Activated T-helper 2 cell treated with anti-CD3 and anti-CD28 coated beads, Interferon-gamma antibody, Interleukin-2, Interleukin-4, amounts not matched to agents 10 μg/mL and 5 μg/mL and 100 μg/mL, durations not matched to agents 14 hours and 24 hours and 36 hours (primary cell): ENCODE data around the gene KCNH6. TPM values are rescaled to one million over a fixed set of nuclear protein-coding genes. Genes with fewer than 3 reads are reported as not detected.

Source experiments
- DNase-seq: peaks from one replicate; pipeline ENCODE4 v3.0.0; 2021; ENCODE audit warnings: low spot score
- H3K27ac Mint-ChIP-seq: one replicate; pipeline ENCODE4 v1.8.0; 2021; ENCODE audit warnings: mixed read lengths
- H3K27me3 Mint-ChIP-seq: one replicate; pipeline ENCODE4 v1.8.0; 2021; ENCODE audit warnings: low read depth, mixed read lengths
- H3K36me3 Mint-ChIP-seq: one replicate; pipeline ENCODE4 v1.8.0; 2021; ENCODE audit warnings: low read depth, mixed read lengths
- H3K4me1 Mint-ChIP-seq: one replicate; pipeline ENCODE4 v1.8.0; 2021; ENCODE audit warnings: low read depth, mixed read lengths
- H3K4me3 Mint-ChIP-seq: one replicate; pipeline ENCODE4 v1.8.0; 2021; ENCODE audit warnings: low read depth, mild to moderate bottlenecking, moderate library complexity, mixed read lengths
- H3K9me3 Mint-ChIP-seq: one replicate; pipeline ENCODE4 v1.8.0; 2021; ENCODE audit warnings: mixed read lengths
- intact Hi-C: fragments of 100-400 bp; cut with micrococcal nuclease; formaldehyde crosslinking; loops from one replicate; pipeline ENCODE4 v1.15.1; 2023
- total RNA-seq: library from RNA; stranded (reverse); gene quantifications from 2 replicates; pipeline ENCODE4 v1.2.3, GENCODE V29; 2022

The KCNH6 gene
- total RNA-seq, 1 donor from 2014 or later, result not detected

DNA sequence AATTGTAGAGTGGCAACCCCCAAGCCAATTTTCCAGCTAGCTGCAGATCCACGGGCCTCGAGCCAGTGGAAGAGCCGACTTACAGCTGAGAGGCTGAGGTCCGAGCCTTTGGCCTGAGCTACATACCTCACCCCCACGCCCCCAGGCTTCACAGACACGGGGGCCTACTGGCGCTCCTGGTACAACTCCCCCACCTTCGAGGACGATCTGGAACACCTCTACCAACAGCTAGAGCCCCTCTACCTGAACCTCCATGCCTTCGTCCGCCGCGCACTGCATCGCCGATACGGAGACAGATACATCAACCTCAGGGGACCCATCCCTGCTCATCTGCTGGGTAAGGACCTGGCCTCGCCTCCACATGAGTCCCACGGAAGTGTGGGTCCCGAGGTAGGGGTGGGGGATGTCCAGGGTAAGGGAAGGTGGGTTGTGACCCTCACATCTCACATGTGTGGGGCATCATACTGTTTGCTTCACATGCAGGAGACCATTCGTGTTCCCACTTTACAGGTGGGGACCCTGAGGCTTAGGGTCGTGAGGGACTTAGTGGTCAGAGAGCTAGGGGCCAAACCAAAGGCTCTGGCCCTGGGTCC lies 42.9 kb upstream of the KCNH6 start:
- no peak for DNase-seq
- intact Hi-C loops, result no loop called here
- Mint-ChIP-seq H3K4me1 (peaks cover 2% of the 10 kb centered on the region), H3K9me3 (no peaks in the 10 kb centered on the region), H3K27me3 (peaks cover 20% of the 10 kb centered on the region), H3K36me3 (no peaks in the 10 kb centered on the region), H3K27ac (no peak overlapping the region), H3K4me3 (no peak overlapping the region)

DNA sequence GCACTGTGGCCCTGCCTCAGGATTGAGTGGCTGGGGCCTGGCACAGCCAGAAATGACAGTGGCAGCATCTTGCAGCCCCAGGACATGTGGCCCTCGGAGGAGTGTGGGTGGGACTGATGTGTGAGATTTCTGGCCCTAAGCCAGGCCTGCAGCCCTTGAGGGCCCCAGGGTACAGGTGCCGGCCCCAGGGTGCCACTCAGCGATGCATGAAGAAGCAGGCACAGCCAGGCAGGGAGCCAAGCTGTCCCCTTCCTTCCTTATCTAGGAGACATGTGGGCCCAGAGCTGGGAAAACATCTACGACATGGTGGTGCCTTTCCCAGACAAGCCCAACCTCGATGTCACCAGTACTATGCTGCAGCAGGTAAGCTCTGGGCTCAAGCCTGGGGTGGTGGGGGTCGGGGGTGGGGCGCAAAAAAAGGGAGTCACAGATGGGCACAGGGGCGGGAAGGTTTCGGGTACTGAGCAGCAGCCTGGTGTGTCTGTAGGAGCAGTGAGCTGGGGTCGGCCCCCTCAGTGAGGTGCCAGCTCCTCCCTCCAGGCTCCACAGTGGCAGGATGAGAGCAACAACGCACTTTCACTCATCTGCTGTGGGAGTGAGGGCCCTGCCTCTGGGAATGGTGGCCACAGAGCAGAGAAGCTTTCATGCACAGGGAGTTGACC lies 42.2 kb upstream of the KCNH6 start:
- peaks cover 16% of the 10 kb centered on the region for H3K27me3 Mint-ChIP-seq
- no peak for DNase-seq
- intact Hi-C loops, result no loop called here
- H3K9me3 Mint-ChIP-seq, result no peaks in the 10 kb centered on the region
- peaks cover 2% of the 10 kb centered on the region for H3K4me1 Mint-ChIP-seq
- H3K27ac Mint-ChIP-seq, result no peak overlapping the region
- H3K36me3 Mint-ChIP-seq, result no peaks in the 10 kb centered on the region
- no peak overlapping the region for H3K4me3 Mint-ChIP-seq

DNA sequence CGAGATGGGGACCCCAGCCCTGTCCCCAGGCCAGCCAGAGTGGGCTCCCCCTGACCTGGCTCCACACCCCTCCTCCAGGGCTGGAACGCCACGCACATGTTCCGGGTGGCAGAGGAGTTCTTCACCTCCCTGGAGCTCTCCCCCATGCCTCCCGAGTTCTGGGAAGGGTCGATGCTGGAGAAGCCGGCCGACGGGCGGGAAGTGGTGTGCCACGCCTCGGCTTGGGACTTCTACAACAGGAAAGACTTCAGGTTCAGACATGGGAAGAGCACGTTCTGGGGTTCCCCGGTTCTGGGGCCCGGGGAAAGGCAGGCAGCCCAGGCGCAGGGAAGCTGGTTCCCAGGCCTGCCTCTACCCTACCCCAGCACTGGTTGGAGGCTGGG lies 41.7 kb upstream of the KCNH6 start:
- Mint-ChIP-seq H3K36me3 (no peaks in the 10 kb centered on the region), H3K9me3 (no peaks in the 10 kb centered on the region)
- intact Hi-C loops, result no loop called here

DNA sequence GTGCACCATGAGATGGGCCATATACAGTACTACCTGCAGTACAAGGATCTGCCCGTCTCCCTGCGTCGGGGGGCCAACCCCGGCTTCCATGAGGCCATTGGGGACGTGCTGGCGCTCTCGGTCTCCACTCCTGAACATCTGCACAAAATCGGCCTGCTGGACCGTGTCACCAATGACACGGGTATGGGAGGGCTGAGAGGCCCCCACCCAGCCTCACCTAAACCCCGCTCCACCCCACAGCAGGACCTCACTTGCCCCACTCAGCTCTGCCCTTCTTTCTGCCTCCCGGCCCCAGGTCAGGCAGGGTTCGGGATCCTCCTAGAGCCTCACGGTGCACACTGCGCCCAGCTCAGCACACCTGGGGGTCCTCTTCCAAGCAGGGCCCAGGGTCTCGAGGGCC lies 40.6 kb upstream of the KCNH6 start:
- peaks cover 2% of the 10 kb centered on the region for H3K4me1 Mint-ChIP-seq
- DNase-seq, result no peak

More for the DNA sequence above, 41.7 kb upstream of the KCNH6 start:
- Mint-ChIP-seq H3K27me3 (peaks cover 15% of the 10 kb centered on the region), H3K4me1 (peaks cover 2% of the 10 kb centered on the region), H3K27ac (no peak overlapping the region), H3K4me3 (no peak overlapping the region)
- DNase-seq, result no peak

DNA sequence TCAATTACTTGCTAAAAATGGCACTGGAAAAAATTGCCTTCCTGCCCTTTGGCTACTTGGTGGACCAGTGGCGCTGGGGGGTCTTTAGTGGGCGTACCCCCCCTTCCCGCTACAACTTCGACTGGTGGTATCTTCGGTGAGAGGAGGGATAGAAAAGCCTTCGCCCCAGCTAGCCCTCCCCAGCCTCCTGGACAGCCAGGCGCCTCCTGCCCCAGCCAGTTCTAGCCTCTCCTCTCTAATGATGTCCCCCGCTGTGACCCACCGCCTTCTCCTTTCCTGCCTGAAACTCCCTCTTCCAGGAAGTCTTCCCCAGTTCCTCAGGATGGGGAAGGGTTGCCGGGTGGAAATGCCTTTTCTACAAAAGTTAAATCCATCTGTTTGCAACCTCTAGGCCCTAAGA lies 40.1 kb upstream of the KCNH6 start:
- Mint-ChIP-seq H3K4me3 (no peak overlapping the region), H3K27ac (no peak overlapping the region), H3K27me3 (peaks cover 8% of the 10 kb centered on the region), H3K4me1 (no peaks in the 10 kb centered on the region), H3K9me3 (no peaks in the 10 kb centered on the region), H3K36me3 (no peaks in the 10 kb centered on the region)
- DNase-seq, result no peak
- intact Hi-C loops, result no loop called here

More for the DNA sequence above, 40.6 kb upstream of the KCNH6 start:
- H3K27ac Mint-ChIP-seq, result no peak overlapping the region
- H3K27me3 Mint-ChIP-seq, result peaks cover 14% of the 10 kb centered on the region
- no peak overlapping the region for H3K4me3 Mint-ChIP-seq
- no peaks in the 10 kb centered on the region for H3K9me3 Mint-ChIP-seq
- intact Hi-C loops, result no loop called here
- H3K36me3 Mint-ChIP-seq, result no peaks in the 10 kb centered on the region

DNA sequence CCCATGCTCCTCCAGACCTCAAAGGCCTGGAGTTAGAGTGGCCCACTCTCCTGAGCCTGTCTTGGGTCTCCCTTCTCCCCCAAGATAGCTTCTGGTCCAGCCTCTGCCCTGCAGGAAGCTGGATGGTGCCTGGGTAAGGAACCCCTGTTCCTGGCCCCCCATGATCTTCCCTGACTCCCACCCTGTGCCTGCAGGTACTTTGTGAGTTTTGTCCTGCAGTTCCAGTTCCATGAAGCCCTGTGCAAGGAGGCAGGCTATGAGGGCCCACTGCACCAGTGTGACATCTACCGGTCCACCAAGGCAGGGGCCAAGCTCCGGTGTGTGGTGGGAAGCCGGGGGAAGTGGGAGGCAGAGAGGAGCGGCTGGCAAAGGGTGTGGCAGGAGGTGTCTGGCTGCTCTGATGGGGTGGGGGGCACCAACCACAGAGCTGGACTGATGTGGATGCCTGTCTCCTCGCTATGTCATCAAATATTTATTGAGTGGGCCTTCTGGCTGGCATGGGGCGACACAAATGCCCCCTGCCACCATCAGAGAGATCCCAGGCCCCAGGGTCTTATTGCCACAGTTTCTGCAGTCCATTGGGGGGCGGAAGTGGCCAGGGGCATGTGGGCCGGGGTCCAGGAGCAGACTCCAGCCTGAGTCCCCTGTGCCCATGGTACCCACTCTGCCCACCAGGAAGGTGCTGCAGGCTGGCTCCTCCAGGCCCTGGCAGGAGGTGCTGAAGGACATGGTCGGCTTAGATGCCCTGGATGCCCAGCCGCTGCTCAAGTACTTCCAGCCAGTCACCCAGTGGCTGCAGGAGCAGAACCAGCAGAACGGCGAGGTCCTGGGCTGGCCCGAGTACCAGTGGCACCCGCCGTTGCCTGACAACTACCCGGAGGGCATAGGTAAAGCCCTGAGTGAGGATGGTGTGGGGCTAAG lies 39.2 kb upstream of the KCNH6 start:
- Mint-ChIP-seq H3K27ac (no peak overlapping the region), H3K27me3 (peaks cover 3% of the 10 kb centered on the region), H3K9me3 (no peaks in the 10 kb centered on the region), H3K4me3 (no peak overlapping the region), H3K4me1 (no peaks in the 10 kb centered on the region), H3K36me3 (no peaks in the 10 kb centered on the region)
- DNase-seq, result no peak
- intact Hi-C loops, result no loop called here

DNA sequence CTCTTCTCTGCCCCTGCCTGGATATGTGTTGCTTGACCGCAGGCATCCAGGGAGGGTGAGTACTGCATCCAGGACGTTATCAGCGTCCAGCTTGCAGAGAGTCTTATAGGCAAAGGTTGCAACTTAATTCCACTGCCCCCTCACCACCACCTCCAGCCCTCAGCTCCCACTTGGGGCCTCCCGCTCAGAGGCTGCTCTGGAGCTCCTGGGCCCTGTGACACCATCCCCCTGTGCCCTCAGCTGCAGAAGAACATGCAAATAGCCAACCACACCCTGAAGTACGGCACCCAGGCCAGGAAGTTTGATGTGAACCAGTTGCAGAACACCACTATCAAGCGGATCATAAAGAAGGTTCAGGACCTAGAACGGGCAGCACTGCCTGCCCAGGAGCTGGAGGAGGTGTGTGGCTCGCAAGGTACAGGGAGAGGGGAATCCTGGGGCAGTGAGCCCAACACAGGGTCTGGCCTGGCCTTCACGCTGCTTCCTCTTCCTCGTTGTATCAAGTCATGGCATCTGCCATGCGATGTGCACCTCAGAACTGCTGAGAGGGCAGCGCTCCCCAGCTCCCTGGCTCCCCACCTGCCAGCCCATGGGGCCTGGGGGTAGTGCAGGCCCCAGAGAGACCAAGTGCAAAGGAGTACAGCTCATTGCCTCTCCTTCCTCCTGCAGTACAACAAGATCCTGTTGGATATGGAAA lies 36.7 kb upstream of the KCNH6 start:
- H3K27ac Mint-ChIP-seq, result no peak overlapping the region
- no peaks in the 10 kb centered on the region for H3K4me1 Mint-ChIP-seq
- H3K9me3 Mint-ChIP-seq, result no peaks in the 10 kb centered on the region
- H3K4me3 Mint-ChIP-seq, result no peak overlapping the region
- no peaks in the 10 kb centered on the region for H3K36me3 Mint-ChIP-seq
- intact Hi-C loops, result no loop called here
- H3K27me3 Mint-ChIP-seq, result no peaks in the 10 kb centered on the region
- no peak for DNase-seq

DNA sequence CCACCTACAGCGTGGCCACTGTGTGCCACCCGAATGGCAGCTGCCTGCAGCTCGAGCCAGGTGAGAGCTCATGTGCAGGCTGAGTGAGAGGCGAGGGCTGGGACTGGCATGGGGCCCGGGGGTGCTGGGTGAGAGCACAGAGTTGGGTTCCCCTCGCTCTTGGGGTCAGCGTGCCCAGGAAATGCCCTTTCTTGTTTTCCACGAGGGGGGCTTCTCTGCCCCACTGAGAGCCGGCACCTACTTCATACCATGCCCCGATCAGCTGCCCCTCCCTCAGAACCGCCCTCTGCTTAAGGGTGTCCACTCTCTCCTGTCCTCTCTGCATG lies 36.2 kb upstream of the KCNH6 start:
- intact Hi-C loops, result no loop called here
- H3K9me3 Mint-ChIP-seq, result no peaks in the 10 kb centered on the region
- H3K36me3 Mint-ChIP-seq, result no peaks in the 10 kb centered on the region
- no peak overlapping the region for H3K4me3 Mint-ChIP-seq
- no peaks in the 10 kb centered on the region for H3K27me3 Mint-ChIP-seq
- DNase-seq, result no peak
- no peaks in the 10 kb centered on the region for H3K4me1 Mint-ChIP-seq
- no peak overlapping the region for H3K27ac Mint-ChIP-seq

DNA sequence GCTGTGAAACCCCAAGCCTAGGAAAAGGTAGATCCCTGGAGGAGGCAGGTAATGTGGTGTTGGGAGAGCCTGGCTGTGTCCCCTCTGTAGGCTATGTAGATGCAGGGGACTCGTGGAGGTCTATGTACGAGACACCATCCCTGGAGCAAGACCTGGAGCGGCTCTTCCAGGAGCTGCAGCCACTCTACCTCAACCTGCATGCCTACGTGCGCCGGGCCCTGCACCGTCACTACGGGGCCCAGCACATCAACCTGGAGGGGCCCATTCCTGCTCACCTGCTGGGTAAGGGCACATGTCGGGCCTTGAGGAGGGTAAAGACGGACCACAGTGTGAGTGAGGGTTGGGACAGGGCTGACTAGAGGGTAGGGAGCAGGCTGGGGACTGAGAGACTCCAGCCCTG lies 34.3 kb upstream of the KCNH6 start:
- intact Hi-C loops, result no loop called here
- Mint-ChIP-seq H3K27me3 (no peaks in the 10 kb centered on the region), H3K4me3 (no peak overlapping the region), H3K36me3 (no peaks in the 10 kb centered on the region), H3K9me3 (no peaks in the 10 kb centered on the region), H3K27ac (no peak overlapping the region), H3K4me1 (no peaks in the 10 kb centered on the region)
- DNase-seq, result no peak

DNA sequence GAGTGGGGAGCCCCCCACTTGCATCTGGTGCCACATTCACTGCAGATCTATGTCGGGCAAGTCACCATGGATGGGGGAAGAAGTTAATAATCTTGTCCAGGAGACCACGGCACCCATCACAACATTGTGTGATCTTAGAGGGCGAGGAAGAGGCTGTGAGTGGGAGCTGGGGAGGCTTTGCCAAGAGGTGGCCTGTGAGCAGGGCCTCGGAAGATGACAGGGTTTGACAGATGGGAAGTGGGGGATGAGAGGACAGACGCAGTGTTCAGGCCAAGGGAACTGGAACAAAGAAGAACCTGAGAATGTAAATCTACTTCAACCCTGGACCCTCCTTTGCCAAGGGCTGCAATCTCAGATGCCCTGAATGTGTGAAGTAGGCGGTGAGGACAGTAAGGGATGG lies 33.9 kb upstream of the KCNH6 start:
- H3K4me1 Mint-ChIP-seq, result no peaks in the 10 kb centered on the region
- intact Hi-C loops, result no loop called here
- no peak overlapping the region for H3K27ac Mint-ChIP-seq
- no peak overlapping the region for H3K4me3 Mint-ChIP-seq
- H3K36me3 Mint-ChIP-seq, result no peaks in the 10 kb centered on the region
- DNase-seq, result no peak
- H3K27me3 Mint-ChIP-seq, result no peaks in the 10 kb centered on the region
- H3K9me3 Mint-ChIP-seq, result no peaks in the 10 kb centered on the region

DNA sequence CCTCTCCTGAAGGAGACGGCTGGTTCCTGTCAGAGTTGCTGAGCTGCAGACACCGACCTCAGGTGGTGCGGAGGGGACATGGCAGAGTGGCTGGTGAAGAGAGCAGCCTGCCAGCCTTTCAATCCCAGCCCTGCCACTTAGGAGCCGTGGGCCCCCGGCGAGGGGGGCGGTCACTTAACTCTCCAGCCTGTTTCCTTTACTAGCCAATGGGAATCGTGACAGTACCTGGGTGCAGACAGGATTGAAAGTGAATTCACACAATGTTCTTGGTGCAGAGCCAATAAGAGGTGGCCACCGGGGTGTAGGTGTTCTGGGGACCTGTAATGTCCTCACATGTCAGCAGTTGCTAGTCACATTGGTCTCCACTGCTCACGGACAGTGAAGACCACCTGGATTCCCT lies 32.8 kb upstream of the KCNH6 start:
- no peak overlapping the region for H3K27ac Mint-ChIP-seq
- intact Hi-C loops, result no loop called here
- H3K9me3 Mint-ChIP-seq, result no peaks in the 10 kb centered on the region
- H3K36me3 Mint-ChIP-seq, result no peaks in the 10 kb centered on the region
- H3K4me1 Mint-ChIP-seq, result no peaks in the 10 kb centered on the region
- no peaks in the 10 kb centered on the region for H3K27me3 Mint-ChIP-seq
- no peak for DNase-seq
- H3K4me3 Mint-ChIP-seq, result no peak overlapping the region

DNA sequence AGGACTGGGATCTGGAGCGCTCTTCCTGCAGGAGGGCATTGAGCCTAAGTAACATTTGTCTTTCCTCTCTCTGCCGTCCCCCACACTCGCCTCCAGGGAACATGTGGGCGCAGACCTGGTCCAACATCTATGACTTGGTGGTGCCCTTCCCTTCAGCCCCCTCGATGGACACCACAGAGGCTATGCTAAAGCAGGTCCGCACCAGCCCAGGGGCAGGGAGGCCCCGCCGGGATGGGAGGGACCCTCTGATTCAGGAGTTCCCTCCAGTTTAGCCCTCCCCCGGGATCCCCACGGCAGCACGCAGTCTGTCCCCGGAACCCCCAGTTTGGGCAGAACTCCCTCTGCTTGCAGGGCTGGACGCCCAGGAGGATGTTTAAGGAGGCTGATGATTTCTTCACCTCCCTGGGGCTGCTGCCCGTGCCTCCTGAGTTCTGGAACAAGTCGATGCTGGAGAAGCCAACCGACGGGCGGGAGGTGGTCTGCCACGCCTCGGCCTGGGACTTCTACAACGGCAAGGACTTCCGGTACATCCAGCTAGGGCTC lies 32.2 kb upstream of the KCNH6 start:
- intact Hi-C loops, result no loop called here
- Mint-ChIP-seq H3K27me3 (no peaks in the 10 kb centered on the region), H3K27ac (no peak overlapping the region), H3K4me1 (no peaks in the 10 kb centered on the region), H3K36me3 (no peaks in the 10 kb centered on the region), H3K4me3 (no peak overlapping the region), H3K9me3 (no peaks in the 10 kb centered on the region)
- DNase-seq, result no peak
